H9 (cell line): ENCODE results near the gene MARCHF3. TPM values are rescaled to one million over a fixed set of nuclear protein-coding genes. Genes with fewer than 3 reads are reported as not detected.

Experiments used
- DNase-seq: peaks from one replicate; pipeline ENCODE4 v3.0.0-alpha.2; 2017
- H2AFZ ChIP-seq: one replicate; pipeline ENCODE4 v1.6.1; 2013; ENCODE audit warnings: mild to moderate bottlenecking, low read length, control low read depth, moderate library complexity
- H2AK5ac ChIP-seq: 2 replicates; pipeline ENCODE4 v1.6.1; 2013; ENCODE audit warnings: low read length, control low read depth, mixed read lengths; ENCODE audit not compliant: insufficient read length
- H2BK120ac ChIP-seq: one replicate; pipeline ENCODE4 v1.6.1; 2013; ENCODE audit warnings: low read depth, mild to moderate bottlenecking, low read length, control low read depth, inconsistent platforms; ENCODE audit not compliant: poor library complexity, severe bottlenecking
- H2BK12ac ChIP-seq: 2 replicates; pipeline ENCODE4 v1.6.1; 2013; ENCODE audit warnings: low read length, control low read depth, mixed read lengths, low read depth; ENCODE audit not compliant: insufficient read length
- H2BK15ac ChIP-seq: 2 replicates; pipeline ENCODE4 v1.6.1; 2013; ENCODE audit warnings: low read depth, low read length, control low read depth
- H2BK20ac ChIP-seq: one replicate; pipeline ENCODE4 v1.6.1; 2013; ENCODE audit warnings: low read depth, mild to moderate bottlenecking, low read length, control low read depth, inconsistent platforms; ENCODE audit not compliant: poor library complexity, severe bottlenecking
- H2BK5ac ChIP-seq: 2 replicates; pipeline ENCODE4 v1.6.1; 2013; ENCODE audit warnings: low read length, control low read depth, mixed read lengths; ENCODE audit not compliant: insufficient read length
- H3K14ac ChIP-seq: 2 replicates; pipeline ENCODE4 v1.6.1; 2013; ENCODE audit warnings: low read length, control low read depth; ENCODE audit not compliant: insufficient read depth
- H3K18ac ChIP-seq: 2 replicates; pipeline ENCODE4 v1.6.1; 2013; ENCODE audit warnings: low read depth, mild to moderate bottlenecking, mixed read lengths, low read length, control low read depth; ENCODE audit not compliant: insufficient read length
- H3K23ac ChIP-seq: 2 replicates; pipeline ENCODE4 v1.6.1; 2013; ENCODE audit warnings: low read length, control low read depth, mixed read lengths, low read depth; ENCODE audit not compliant: insufficient read length
- H3K23me2 ChIP-seq: 2 replicates; pipeline ENCODE4 v1.6.1; 2013; ENCODE audit warnings: low read depth, mild to moderate bottlenecking, mixed read lengths, low read length, control low read depth; ENCODE audit not compliant: insufficient read length, poor library complexity, severe bottlenecking
- H3K27ac ChIP-seq: 2 replicates; pipeline ENCODE4 v1.5.1; 2013; ENCODE audit warnings: low read length, control low read depth, mixed read lengths, low read depth; ENCODE audit not compliant: insufficient read length
- H3K27me3 ChIP-seq: 2 replicates; pipeline ENCODE4 v1.6.1; 2013; ENCODE audit warnings: low read length, control low read depth, inconsistent platforms; ENCODE audit not compliant: insufficient read depth
- H3K4ac ChIP-seq: 2 replicates; pipeline ENCODE4 v1.6.1; 2013; ENCODE audit warnings: low read depth, mild to moderate bottlenecking, control low read depth, inconsistent platforms, low read length, moderate library complexity
- H3K4me1 ChIP-seq: 2 replicates; pipeline ENCODE4 v1.6.1; 2013; ENCODE audit warnings: low read length, control low read depth, inconsistent platforms; ENCODE audit not compliant: insufficient read depth
- H3K4me2 ChIP-seq: 2 replicates; pipeline ENCODE4 v1.6.1; 2013; ENCODE audit warnings: low read length, control low read depth, mixed read lengths; ENCODE audit not compliant: insufficient read length, insufficient read depth
- H3K56ac ChIP-seq: 2 replicates; pipeline ENCODE4 v1.6.1; 2013; ENCODE audit warnings: low read depth, mild to moderate bottlenecking, mixed read lengths, low read length, control low read depth; ENCODE audit not compliant: insufficient read length
- H3K79me1 ChIP-seq: 2 replicates; pipeline ENCODE4 v1.6.1; 2013; ENCODE audit warnings: low read depth, mild to moderate bottlenecking, moderate library complexity, low read length, control low read depth, inconsistent platforms; ENCODE audit not compliant: insufficient read depth, poor library complexity, severe bottlenecking
- H3K79me2 ChIP-seq: 2 replicates; pipeline ENCODE4 v1.6.1; 2013; ENCODE audit warnings: low read length, control low read depth, inconsistent platforms; ENCODE audit not compliant: insufficient read depth
- H3K9ac ChIP-seq: 2 replicates; pipeline ENCODE4 v1.6.1; 2013; ENCODE audit warnings: low read length, control low read depth, mixed read lengths; ENCODE audit not compliant: insufficient read length; ENCODE audit errors: extremely low read depth
- H3K9me3 ChIP-seq: one replicate; pipeline ENCODE4 v1.6.1; 2013; ENCODE audit warnings: low read depth, low read length, inconsistent platforms; ENCODE audit not compliant: control insufficient read depth
- H3T11ph ChIP-seq: one replicate; pipeline ENCODE4 v1.6.1; 2013; ENCODE audit warnings: mild to moderate bottlenecking, low read length, control low read depth, inconsistent platforms
- H4K20me1 ChIP-seq: one replicate; pipeline ENCODE4 v1.6.1; 2013; ENCODE audit not compliant: control insufficient read depth, insufficient read length, insufficient read depth
- H4K5ac ChIP-seq: 2 replicates; pipeline ENCODE4 v1.6.1; 2013; ENCODE audit warnings: low read depth, mild to moderate bottlenecking, mixed read lengths, low read length, control low read depth; ENCODE audit not compliant: insufficient read length
- H4K8ac ChIP-seq: replicated peaks from 2 replicates; pipeline ENCODE4 v1.6.1; 2013; ENCODE audit warnings: low read length, control low read depth, mixed read lengths, low read depth; ENCODE audit not compliant: insufficient read length
- H4K91ac ChIP-seq: 2 replicates; pipeline ENCODE4 v1.6.1; 2013; ENCODE audit warnings: low read depth, mild to moderate bottlenecking, moderate library complexity, mixed read lengths, low read length, control low read depth; ENCODE audit not compliant: insufficient read length
- H3K27ac Mint-ChIP-seq, 3 experiments: 2 replicates in 2 of 3; 3 replicates in 1 of 3; pipeline ENCODE4 v1.8.0; 2020 to 2021; ENCODE audit warnings: mixed read lengths in 3 of 3, mild to moderate bottlenecking in 1 of 3, moderate library complexity in 1 of 3
- H3K27me3 Mint-ChIP-seq: 2 replicates; pipeline ENCODE4 v1.8.0; 2021; ENCODE audit warnings: low read depth, mild to moderate bottlenecking, moderate library complexity, mixed read lengths
- H3K36me3 Mint-ChIP-seq, 3 experiments: 2 replicates in 2 of 3; 3 replicates in 1 of 3; pipeline ENCODE4 v1.8.0; 2020 to 2021; ENCODE audit warnings: low read depth in 3 of 3, mixed read lengths in 3 of 3; ENCODE audit not compliant: insufficient read depth in 1 of 3
- H3K4me1 Mint-ChIP-seq, 2 experiments: 2 replicates each; pipeline ENCODE4 v1.8.0; 2020; ENCODE audit warnings: mixed read lengths in 2 of 2
- H3K4me3 Mint-ChIP-seq, 2 experiments: 2 replicates in 1 of 2; 3 replicates in 1 of 2; pipeline ENCODE4 v1.8.0; 2020 to 2021; ENCODE audit warnings: mild to moderate bottlenecking in 2 of 2, mixed read lengths in 2 of 2, moderate library complexity in 1 of 2
- H3K9me3 Mint-ChIP-seq, 2 experiments: 2 replicates in 1 of 2; 3 replicates in 1 of 2; pipeline ENCODE4 v1.8.0; 2020; ENCODE audit warnings: mild to moderate bottlenecking in 2 of 2, mixed read lengths in 2 of 2, moderate library complexity in 1 of 2
- CTCF ChIP-seq: fragments of 200-600 bp; sonication (generic); conservative IDR thresholded peaks from 3 replicates; pipeline ENCODE4 v1.8.0; 2021; ENCODE audit warnings: antibody characterized with exemption, mild to moderate bottlenecking
- WGBS: extraction: QIAGEN DNeasy Blood & Tissue Kit; methylation state at CpG from one replicate; pipeline ENCODE4 v1.1.7; 2013; ENCODE audit warnings: missing lambda C conversion rate, low lambda C conversion rate, mixed read lengths; ENCODE audit not compliant: insufficient read length; ENCODE audit errors: extremely low coverage; 5-methylcytosine and 5-hydroxymethylcytosine counted together
- total RNA-seq: library from RNA; stranded (reverse); gene quantifications from 2 replicates; pipeline ENCODE4 v1.2.1, GENCODE V29; 2021

MARCHF3 gene
- total RNA-seq, 1 experiment from 2014 or later: 17.7 TPM

DNA sequence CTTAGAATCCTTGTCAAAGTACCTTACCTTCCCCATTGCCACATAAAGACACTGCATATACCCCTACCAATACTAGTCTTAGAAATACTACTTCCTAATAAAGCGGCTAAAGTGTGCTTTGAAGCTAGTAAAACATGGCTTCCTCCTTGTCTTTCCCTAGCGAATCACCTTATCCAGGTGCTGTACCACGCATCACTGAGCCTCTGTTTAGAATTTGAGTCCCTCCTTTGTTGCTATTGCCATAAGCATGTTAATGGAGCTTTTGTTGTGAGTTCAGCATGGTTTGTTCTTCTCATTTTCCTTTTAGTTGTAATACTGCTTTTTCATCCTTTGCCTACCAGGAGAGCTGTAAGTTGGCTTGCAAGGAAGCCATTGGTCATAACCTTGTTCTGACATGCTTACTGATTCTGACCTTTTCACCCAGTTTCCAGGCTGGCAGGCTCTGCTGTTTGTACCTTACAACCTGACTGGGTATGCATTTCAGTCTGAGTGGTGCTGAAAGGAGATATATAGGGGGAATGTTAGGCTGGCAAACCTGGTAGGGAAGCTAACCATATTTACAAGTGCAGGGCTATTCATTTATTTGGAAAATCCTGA is 203.6 kb downstream of the MARCHF3 start:
- Histone ChIP-seq H3K4me2 (no peak overlapping the region), H3K79me1 (no peaks in the 10 kb centered on the region), H3T11ph (no peak overlapping the region), H4K91ac (no peak overlapping the region), H3K27ac (no peak overlapping the region), H3K14ac (no peak overlapping the region), H3K9me3 (no peaks in the 10 kb centered on the region), H2BK20ac (no peak overlapping the region), H2BK15ac (no peak overlapping the region), H2BK5ac (no peak overlapping the region), H3K9ac (no peak overlapping the region), H4K5ac (no peak overlapping the region), H2AFZ (no peak overlapping the region), H4K20me1 (no peaks in the 10 kb centered on the region), H2BK12ac (no peak overlapping the region), H3K56ac (no peak overlapping the region), H3K23ac (no peak overlapping the region), H2AK5ac (no peak overlapping the region), H3K79me2 (no peaks in the 10 kb centered on the region), H3K4me1 (0 out of 2 replicates have a peak, but pooled peaks cover 2% of the 10 kb centered on the region), H4K8ac (no peak overlapping the region), H3K27me3 (no peaks in the 10 kb centered on the region), H3K4ac (no peak overlapping the region), H3K18ac (no peak overlapping the region), H2BK120ac (no peak overlapping the region), H3K23me2 (no peaks in the 10 kb centered on the region)
- Mint-ChIP-seq H3K4me3 (no peak overlapping the region), H3K27ac (peak overlapping the region in 2 of 3 experiments; percentile 4 to 94; a peak in 6 of 7 replicates), H3K27me3 (no peaks in the 10 kb centered on the region), H3K4me1 (peaks cover 26 to 32% of the 10 kb centered on the region in 2 experiments), H3K9me3 (no peaks in the 10 kb centered on the region), H3K36me3 (peaks cover 38 to 93% (median 70%) of the 10 kb centered on the region in 3 experiments; a peak in 6 of 7 replicates)
- no CpG with 5 or more reads among the region's 3 CpGs for WGBS
- no peak for DNase-seq
- no peak for TF ChIP-seq CTCF
